ENCODE measurements around the gene KHNYN.

GRCh38 chr14:24417832-24418491 is 11.8 kb upstream of the KHNYN start:
- no peak for TF ChIP-seq EP300 (IDR thresholded peaks at IDR 0.05; ENCODE audit: low read depth)
- TF ChIP-seq, protein P1, sequence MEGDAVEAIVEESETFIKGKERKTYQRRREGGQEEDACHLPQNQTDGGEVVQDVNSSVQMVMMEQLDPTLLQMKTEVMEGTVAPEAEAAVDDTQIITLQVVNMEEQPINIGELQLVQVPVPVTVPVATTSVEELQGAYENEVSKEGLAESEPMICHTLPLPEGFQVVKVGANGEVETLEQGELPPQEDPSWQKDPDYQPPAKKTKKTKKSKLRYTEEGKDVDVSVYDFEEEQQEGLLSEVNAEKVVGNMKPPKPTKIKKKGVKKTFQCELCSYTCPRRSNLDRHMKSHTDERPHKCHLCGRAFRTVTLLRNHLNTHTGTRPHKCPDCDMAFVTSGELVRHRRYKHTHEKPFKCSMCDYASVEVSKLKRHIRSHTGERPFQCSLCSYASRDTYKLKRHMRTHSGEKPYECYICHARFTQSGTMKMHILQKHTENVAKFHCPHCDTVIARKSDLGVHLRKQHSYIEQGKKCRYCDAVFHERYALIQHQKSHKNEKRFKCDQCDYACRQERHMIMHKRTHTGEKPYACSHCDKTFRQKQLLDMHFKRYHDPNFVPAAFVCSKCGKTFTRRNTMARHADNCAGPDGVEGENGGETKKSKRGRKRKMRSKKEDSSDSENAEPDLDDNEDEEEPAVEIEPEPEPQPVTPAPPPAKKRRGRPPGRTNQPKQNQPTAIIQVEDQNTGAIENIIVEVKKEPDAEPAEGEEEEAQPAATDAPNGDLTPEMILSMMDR (IDR thresholded peaks at IDR 0.05), result no peak
